Keratinocyte (primary cell): ENCODE data around the gene SLC12A1. TPM values are rescaled to one million over a fixed set of nuclear protein-coding genes. Genes with fewer than 3 reads are reported as not detected.

Experiments
- DNase-seq: peaks from one replicate; pipeline ENCODE4 v3.0.0-alpha.2; 2011; ENCODE audit warnings: low read depth, missing footprints, low spot score
- FAIRE-seq: peaks from 2 replicates; lab custom pipeline; 2011; peaks lifted over from hg19 to GRCh38; lab: Jason Lieb, UNC
- H2AFZ ChIP-seq: 2 replicates; pipeline ENCODE4 v1.6.0; 2012; ENCODE audit warnings: low read length, control low read depth, inconsistent platforms; ENCODE audit not compliant: control insufficient read depth
- H3K27ac ChIP-seq: 2 replicates; pipeline ENCODE4 v1.5.1; 2011; ENCODE audit warnings: low read length; ENCODE audit not compliant: control insufficient read depth, insufficient read depth
- H3K27me3 ChIP-seq: 3 replicates; pipeline ENCODE4 v1.6.0; 2011; ENCODE audit warnings: low read length; ENCODE audit not compliant: control insufficient read depth, insufficient read depth; ENCODE audit errors: extremely low read depth
- H3K36me3 ChIP-seq, 2 experiments: 2 replicates in 1 of 2; 3 replicates in 1 of 2; pipeline ENCODE4 v1.5.1; 2011; ENCODE audit warnings: low read length in 2 of 2, mild to moderate bottlenecking in 1 of 2; ENCODE audit not compliant: control insufficient read depth in 2 of 2, insufficient read depth in 2 of 2; ENCODE audit errors: extremely low read depth in 1 of 2
- H3K4me1 ChIP-seq: 3 replicates; pipeline ENCODE4 v1.5.1; 2011; ENCODE audit warnings: low read length; ENCODE audit not compliant: control insufficient read depth, insufficient read depth; ENCODE audit errors: extremely low read depth
- H3K4me2 ChIP-seq: 3 replicates; pipeline ENCODE4 v1.6.0; 2011; ENCODE audit warnings: low read depth, low read length; ENCODE audit not compliant: control insufficient read depth, insufficient read depth; ENCODE audit errors: extremely low read depth
- H3K4me3 ChIP-seq, 3 experiments: fragments of 200-600 bp in 1 of 3; sonication (generic) in 1 of 3; 2 replicates in 2 of 3; 3 replicates in 1 of 3; pipeline ENCODE4 v1.5.1; 2011 to 2016; ENCODE audit warnings: low read length in 3 of 3, mild to moderate bottlenecking in 3 of 3, control low read depth in 2 of 3, inconsistent platforms in 1 of 3, low read depth in 1 of 3, mixed read lengths in 1 of 3, mixed run types in 1 of 3, moderate library complexity in 1 of 3; ENCODE audit not compliant: control insufficient read depth in 2 of 3, insufficient read depth in 2 of 3; ENCODE audit errors: extremely low read depth in 1 of 3
- H3K79me2 ChIP-seq: 2 replicates; pipeline ENCODE4 v1.6.0; 2012; ENCODE audit warnings: low read length; ENCODE audit not compliant: control insufficient read depth, insufficient read depth
- H3K9ac ChIP-seq: 3 replicates; pipeline ENCODE4 v1.6.0; 2011; ENCODE audit warnings: low read length; ENCODE audit not compliant: control insufficient read depth, insufficient read depth; ENCODE audit errors: extremely low read depth
- H3K9me1 ChIP-seq: 3 replicates; pipeline ENCODE4 v1.6.0; 2011; ENCODE audit warnings: low read length; ENCODE audit not compliant: control insufficient read depth, insufficient read depth; ENCODE audit errors: extremely low read depth
- H3K9me3 ChIP-seq: 2 replicates; pipeline ENCODE4 v1.5.1; 2012; ENCODE audit warnings: low read depth, low read length; ENCODE audit not compliant: control insufficient read depth
- H4K20me1 ChIP-seq: 3 replicates; pipeline ENCODE4 v1.6.0; 2011; ENCODE audit warnings: low read length; ENCODE audit not compliant: control insufficient read depth, insufficient read depth; ENCODE audit errors: extremely low read depth
- CTCF ChIP-seq, 3 experiments: IDR thresholded peaks in 1 of 3; conservative IDR thresholded peaks in 1 of 3; optimal IDR thresholded peaks in 1 of 3; 2 replicates in 2 of 3; 3 replicates in 1 of 3; pipeline versions ENCODE3 to v1.5.1; 2011; ENCODE audit warnings: low read length in 3 of 3, mild to moderate bottlenecking in 3 of 3, moderate library complexity in 2 of 3, control low read depth in 1 of 3, inconsistent platforms in 1 of 3; ENCODE audit not compliant: insufficient read depth in 2 of 3; ENCODE audit errors: extremely low read depth in 1 of 3
- EZH2 ChIP-seq: IDR thresholded peaks from one replicate; pipeline ENCODE4 v1.6.1; 2012; ENCODE audit warnings: inconsistent platforms, mild to moderate bottlenecking, low read length, moderate library complexity
- dilution Hi-C: fragments of 300-500 bp; cut with MboI; formaldehyde crosslinking; loops from one replicate; pipeline ENCODE4 v1.7.0; 2020; ENCODE audit warnings: low sequenced_read_pairs; ENCODE audit not compliant: extremely low pct_ligation_motif_present
- polyA plus RNA-seq, 5 experiments: library from polyadenylated mRNA; depleted of rRNA in 3 of 5; stranded (reverse) in 3 of 5; stranded (forward) in 1 of 5; unstranded in 1 of 5; fragments of >200 nt; gene quantifications; 1 replicate in 1 of 5; 2 replicates in 3 of 5; 3 replicates in 1 of 5; pipeline versions ENCODE4 v1.2.1 to v1.2.3, GENCODE V29; 2011 to 2012; ENCODE audit warnings: missing spikeins in 2 of 5, low read depth in 1 of 5, low replicate concordance in 1 of 5

Gene SLC12A1
- polyA plus RNA-seq, 1 donor (not counting 4 experiments of a cell fraction or from before 2014, with no cell fraction given), result not detected

GRCh38 chr15:48297668-48298067 lies 91.6 kb downstream of the SLC12A1 start:
- Histone ChIP-seq H3K4me3 (no peak overlapping the region), H3K27me3 (no peaks in the 10 kb centered on the region), H3K9me3 (no peaks in the 10 kb centered on the region), H3K4me1 (no peaks in the 10 kb centered on the region), H2AFZ (no peak overlapping the region), H3K36me3 (no peaks in the 10 kb centered on the region), H3K9me1 (no peaks in the 10 kb centered on the region), H3K79me2 (no peaks in the 10 kb centered on the region), H3K9ac (no peak overlapping the region), H3K27ac (no peak overlapping the region), H4K20me1 (no peaks in the 10 kb centered on the region), H3K4me2 (no peak overlapping the region)
- no peak for DNase-seq
- TF ChIP-seq CTCF (optimal IDR thresholded peaks at IDR 0.05 in 1 of 3, IDR thresholded peaks at IDR 0.05 in 1 of 3, conservative IDR thresholded peaks at IDR 0.05 in 1 of 3; ENCODE audit: extremely low read depth in 1 of 3, insufficient read depth in 2 of 3, low read length in 3 of 3) (no peak), EZH2 (no peak)
- no peak for FAIRE-seq
- dilution Hi-C loops, result no loop called here

GRCh38 chr15:48298914-48299313 lies 92.8 kb downstream of the SLC12A1 start:
- Histone ChIP-seq H3K36me3 (no peaks in the 10 kb centered on the region), H3K27ac (no peak overlapping the region), H3K9ac (no peak overlapping the region), H3K79me2 (no peaks in the 10 kb centered on the region), H3K4me1 (no peaks in the 10 kb centered on the region), H3K27me3 (no peaks in the 10 kb centered on the region), H3K9me3 (no peaks in the 10 kb centered on the region), H4K20me1 (no peaks in the 10 kb centered on the region), H3K4me3 (no peak overlapping the region), H3K4me2 (no peak overlapping the region), H2AFZ (no peak overlapping the region), H3K9me1 (no peaks in the 10 kb centered on the region)
- DNase-seq (no peak), FAIRE-seq (no peak)
- TF ChIP-seq EZH2 (no peak), CTCF (optimal IDR thresholded peaks at IDR 0.05 in 1 of 3, IDR thresholded peaks at IDR 0.05 in 1 of 3, conservative IDR thresholded peaks at IDR 0.05 in 1 of 3; ENCODE audit: extremely low read depth in 1 of 3, insufficient read depth in 2 of 3, low read length in 3 of 3) (no peak)
- dilution Hi-C loops, result no loop called here
